PFSK-1 (cell line): ENCODE results near the gene TBC1D32.

Experiments used
- POLR2AphosphoS5 ChIP-seq: IDR thresholded peaks from 2 replicates; pipeline ENCODE4 v1.6.1; 2012; ENCODE audit warnings: low read depth, mild to moderate bottlenecking, control low read depth, low read length, moderate library complexity
- SIN3A ChIP-seq: IDR thresholded peaks from 2 replicates; pipeline ENCODE4 v1.6.1; 2012; ENCODE audit warnings: mild to moderate bottlenecking, low read length, moderate library complexity, borderline replicate concordance; ENCODE audit not compliant: insufficient read depth

DNA sequence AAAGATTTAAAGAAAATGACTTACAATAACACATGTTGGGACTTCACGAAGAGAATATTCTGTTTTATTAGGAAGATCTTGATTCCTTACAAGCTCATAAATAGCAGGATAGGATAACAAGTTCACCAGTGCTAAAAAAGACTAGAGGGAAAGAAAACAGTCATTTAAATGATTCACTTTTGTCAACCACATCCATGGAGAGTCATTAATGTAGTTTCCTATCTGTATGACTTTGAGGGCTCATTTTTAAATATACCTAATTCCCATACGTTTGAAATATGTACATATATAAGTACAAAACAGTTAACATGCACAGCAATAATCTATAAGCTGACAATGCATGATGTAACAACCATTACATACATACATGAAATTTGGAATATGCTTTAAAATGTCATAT is 111.1 kb downstream of the TBC1D32 start:
- TF ChIP-seq POLR2AphosphoS5: no peak
- no peak for TF ChIP-seq SIN3A
